ENCODE data around the gene BICD1. TPM values are rescaled to one million over a fixed set of nuclear protein-coding genes. Genes with fewer than 3 reads are reported as not detected.

BICD1 gene
- total RNA-seq, 1 donor from 2014 or later: 33.8 TPM

DNA sequence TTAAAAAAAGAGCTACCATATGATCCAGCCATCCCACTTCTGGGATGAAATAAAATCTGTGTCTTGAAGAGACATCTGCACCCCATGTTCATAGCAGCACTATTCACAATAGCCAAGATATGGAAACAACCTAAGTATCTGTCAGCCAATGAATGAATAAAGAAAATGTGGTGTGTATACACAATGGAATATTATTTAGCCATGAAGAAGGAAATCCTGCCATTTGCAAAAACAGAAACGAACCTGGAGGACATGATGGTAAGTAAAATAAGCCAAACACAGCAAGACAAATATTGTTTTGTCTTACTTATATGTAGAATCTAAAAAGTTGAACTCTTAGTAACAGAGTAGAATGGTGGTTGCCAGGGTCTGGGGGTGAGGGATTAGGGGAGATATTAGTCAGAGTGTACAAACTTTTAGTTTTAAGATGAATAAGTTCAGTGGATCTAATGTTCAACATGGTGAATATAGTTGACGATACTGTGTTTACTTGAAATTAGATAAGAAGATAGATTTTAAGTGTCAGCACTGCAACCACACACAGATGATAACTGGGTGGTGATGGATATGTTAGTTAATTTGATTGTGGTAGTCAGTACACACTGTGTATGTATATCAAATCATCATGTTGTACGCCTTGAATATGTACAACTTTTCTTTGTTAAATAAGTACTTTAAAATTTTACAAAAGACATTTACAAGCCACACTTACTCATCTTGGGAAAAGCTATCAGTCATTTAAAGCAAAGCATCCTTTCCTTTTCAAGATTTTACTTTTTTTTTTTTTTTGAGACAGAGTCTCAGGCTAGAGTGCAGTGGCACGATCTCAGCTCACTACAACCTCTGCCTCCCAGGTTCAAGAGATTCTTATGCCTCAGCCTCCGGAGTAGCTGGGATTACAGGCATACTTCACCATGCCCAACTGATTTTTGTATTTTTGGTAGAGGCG, 89.9 kb downstream of the BICD1 start:
- TF ChIP-seq, protein P1, sequence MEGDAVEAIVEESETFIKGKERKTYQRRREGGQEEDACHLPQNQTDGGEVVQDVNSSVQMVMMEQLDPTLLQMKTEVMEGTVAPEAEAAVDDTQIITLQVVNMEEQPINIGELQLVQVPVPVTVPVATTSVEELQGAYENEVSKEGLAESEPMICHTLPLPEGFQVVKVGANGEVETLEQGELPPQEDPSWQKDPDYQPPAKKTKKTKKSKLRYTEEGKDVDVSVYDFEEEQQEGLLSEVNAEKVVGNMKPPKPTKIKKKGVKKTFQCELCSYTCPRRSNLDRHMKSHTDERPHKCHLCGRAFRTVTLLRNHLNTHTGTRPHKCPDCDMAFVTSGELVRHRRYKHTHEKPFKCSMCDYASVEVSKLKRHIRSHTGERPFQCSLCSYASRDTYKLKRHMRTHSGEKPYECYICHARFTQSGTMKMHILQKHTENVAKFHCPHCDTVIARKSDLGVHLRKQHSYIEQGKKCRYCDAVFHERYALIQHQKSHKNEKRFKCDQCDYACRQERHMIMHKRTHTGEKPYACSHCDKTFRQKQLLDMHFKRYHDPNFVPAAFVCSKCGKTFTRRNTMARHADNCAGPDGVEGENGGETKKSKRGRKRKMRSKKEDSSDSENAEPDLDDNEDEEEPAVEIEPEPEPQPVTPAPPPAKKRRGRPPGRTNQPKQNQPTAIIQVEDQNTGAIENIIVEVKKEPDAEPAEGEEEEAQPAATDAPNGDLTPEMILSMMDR (IDR thresholded peaks at IDR 0.05): no peak
- Histone ChIP-seq H3K27ac (no peak overlapping the region), H3K4me3 (no peak overlapping the region), H3K9me3 (peaks cover 0 to 6% of the 10 kb centered on the region in 2 donors), H3K36me3 (no peaks in the 10 kb centered on the region), H3K4me1 (no peaks in the 10 kb centered on the region), H3K27me3 (no peaks in the 10 kb centered on the region)
- intact Hi-C loops (cut with DNase I): no loop called here
- no peak for DNase-seq (ENCODE audit: low spot score in 2 of 2)

DNA sequence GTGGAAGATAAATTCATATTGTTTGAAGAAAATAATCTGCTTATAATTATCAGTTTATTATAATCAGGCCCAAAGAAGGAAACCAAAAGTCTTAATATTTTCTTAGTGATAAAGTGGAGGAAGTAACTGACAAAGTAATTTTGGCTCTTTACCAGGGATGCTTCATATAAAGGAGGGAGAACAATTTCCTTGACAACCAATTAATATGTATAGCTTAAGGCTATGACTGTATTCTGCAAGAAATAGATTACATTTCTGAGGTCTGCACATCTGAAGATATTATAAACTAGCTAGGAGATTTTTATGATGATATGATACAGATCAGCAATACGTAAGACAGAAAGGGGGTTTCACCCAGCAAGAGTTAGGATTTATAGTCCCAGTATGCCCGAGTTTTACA, 90.8 kb downstream of the BICD1 start:
- H3K27me3 ChIP-seq: no peaks in the 10 kb centered on the region
- H3K4me1 ChIP-seq: no peaks in the 10 kb centered on the region
- H3K36me3 ChIP-seq: no peaks in the 10 kb centered on the region
- no peak overlapping the region for H3K27ac ChIP-seq
- TF ChIP-seq, protein P1 (IDR thresholded peaks at IDR 0.05): no peak
- DNase-seq (ENCODE audit: low spot score in 2 of 2): no peak
- H3K9me3 ChIP-seq: peaks cover 0 to 6% of the 10 kb centered on the region in 2 donors
- H3K4me3 ChIP-seq: no peak overlapping the region
- intact Hi-C loops (cut with DNase I): no loop called here

DNA sequence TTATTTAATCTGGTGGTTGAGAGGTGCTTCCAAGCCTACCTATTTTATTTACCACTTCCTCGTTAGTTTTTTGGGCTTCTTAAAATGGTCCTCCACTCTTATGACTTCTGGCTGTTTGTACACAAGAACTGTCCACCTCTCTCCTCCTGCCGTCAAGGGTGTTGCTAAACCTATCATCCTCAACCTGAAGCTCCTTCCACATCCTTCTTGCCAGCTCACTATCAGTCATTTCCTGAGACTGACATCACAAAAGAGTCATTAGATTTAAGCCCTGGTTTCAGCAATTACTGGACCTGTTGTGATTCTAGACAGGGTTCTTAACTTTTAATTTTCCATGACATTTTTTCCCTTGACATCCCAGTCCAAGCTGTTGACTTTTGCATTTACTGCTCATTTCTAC, 91.9 kb downstream of the BICD1 start:
- intact Hi-C loops (cut with DNase I): no loop called here
- TF ChIP-seq, protein P1 (IDR thresholded peaks at IDR 0.05): no peak
- H3K4me3 ChIP-seq: no peak overlapping the region
- no peak overlapping the region for H3K27ac ChIP-seq
- no peaks in the 10 kb centered on the region for H3K27me3 ChIP-seq
- H3K4me1 ChIP-seq: no peaks in the 10 kb centered on the region
- peaks cover 0 to 6% of the 10 kb centered on the region in 2 donors for H3K9me3 ChIP-seq
- no peaks in the 10 kb centered on the region for H3K36me3 ChIP-seq
- no peak for DNase-seq (ENCODE audit: low spot score in 2 of 2)

DNA sequence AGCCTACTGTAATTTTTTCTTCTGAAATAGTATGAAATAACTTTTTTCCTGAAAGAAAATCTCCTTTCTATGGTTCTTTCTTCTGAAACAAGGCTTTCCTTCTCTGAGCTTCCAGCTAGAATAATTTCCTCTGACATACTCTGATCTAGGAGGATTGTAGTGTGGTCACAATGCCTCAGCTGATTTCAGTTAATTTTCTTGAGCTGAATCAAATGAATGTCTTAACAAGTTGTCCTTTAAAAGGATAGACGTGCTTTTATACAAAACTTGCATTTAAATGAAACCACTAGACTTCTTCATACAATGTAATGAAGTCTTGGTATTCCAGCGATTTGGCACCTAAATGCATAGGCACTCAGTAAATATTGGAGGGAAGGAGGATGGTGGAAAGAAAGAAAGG, 94.4 kb downstream of the BICD1 start:
- H3K27ac ChIP-seq: no peak overlapping the region
- H3K27me3 ChIP-seq: no peaks in the 10 kb centered on the region
- no peaks in the 10 kb centered on the region for H3K4me1 ChIP-seq
- intact Hi-C loops (cut with DNase I): no loop called here
- H3K9me3 ChIP-seq: no peaks in the 10 kb centered on the region
- H3K36me3 ChIP-seq: no peaks in the 10 kb centered on the region
- no peak for DNase-seq (ENCODE audit: low spot score in 2 of 2)
- TF ChIP-seq, protein P1 (IDR thresholded peaks at IDR 0.05): no peak
- no peak overlapping the region for H3K4me3 ChIP-seq

DNA sequence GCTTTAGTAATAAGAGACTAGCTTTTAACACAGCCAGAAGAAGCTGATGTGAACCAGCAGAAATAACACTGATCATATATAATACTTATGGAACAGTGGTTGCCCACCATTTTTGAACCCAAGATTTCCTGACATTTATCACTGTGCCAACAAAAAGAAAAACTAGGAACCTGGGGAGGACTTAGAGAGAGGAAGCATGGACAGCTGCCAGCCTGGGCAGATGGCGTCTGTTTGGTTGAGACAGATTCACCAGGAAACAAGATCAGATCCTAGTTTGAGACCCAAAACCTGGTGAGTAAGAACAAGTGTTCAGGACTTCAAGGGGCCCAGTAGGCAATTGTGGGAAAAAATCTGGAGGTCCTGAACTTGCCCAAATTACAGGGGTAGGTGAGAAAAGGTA, 95.3 kb downstream of the BICD1 start:
- Histone ChIP-seq H3K27ac (no peak overlapping the region), H3K36me3 (no peaks in the 10 kb centered on the region)

More for the DNA sequence above, 95.3 kb downstream of the BICD1 start:
- Histone ChIP-seq H3K27me3 (no peaks in the 10 kb centered on the region), H3K4me3 (no peak overlapping the region), H3K4me1 (no peaks in the 10 kb centered on the region), H3K9me3 (no peaks in the 10 kb centered on the region)
- no peak for DNase-seq (ENCODE audit: low spot score in 2 of 2)
- TF ChIP-seq, protein P1 (IDR thresholded peaks at IDR 0.05): no peak
- intact Hi-C loops (cut with DNase I): no loop called here

All from ascending aorta (tissue), 2 donors.